Sigmoid colon (tissue), 3 donors: Measurements from ENCODE around the gene IGIP.

Experiments used
- POLR2A ChIP-seq, 2 donors: fragments of 450-650 bp; IDR thresholded peaks; one replicate each; pipeline ENCODE4 v1.6.1; 2016; ENCODE audit warnings: antibody characterized with exemption in 2 of 2, mild to moderate bottlenecking in 2 of 2, moderate library complexity in 2 of 2
- TF ChIP-seq, protein P1 (sequence below), 4 experiments: fragments of 450-650 bp in 3 of 4; fragments of 200-600 bp in 1 of 4; IDR thresholded peaks; one replicate each; pipeline ENCODE4 v1.5.1; 2016 to 2019; ENCODE audit warnings: antibody characterized with exemption in 4 of 4, mild to moderate bottlenecking in 3 of 4, moderate library complexity in 2 of 4

DNA sequence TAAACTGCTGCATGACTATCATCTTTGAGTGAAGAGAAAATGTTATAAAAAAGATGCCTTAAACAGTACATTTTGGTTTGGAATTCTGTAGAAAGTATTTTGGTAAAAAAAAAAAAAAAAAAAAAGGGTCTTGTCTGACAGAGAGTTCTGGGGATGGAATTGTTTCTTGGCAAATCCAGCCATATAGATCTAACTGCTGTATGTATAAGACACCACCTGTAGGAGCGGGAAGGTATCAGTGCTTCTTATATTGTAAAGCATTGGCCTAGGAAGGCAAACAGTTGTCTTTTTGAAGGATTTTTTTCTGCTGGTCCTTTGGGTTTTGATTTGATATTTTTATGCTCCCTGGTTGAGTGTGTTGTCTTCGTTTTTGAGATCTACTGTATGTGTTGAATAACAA, 9.0 kb upstream of the IGIP start:
- TF ChIP-seq, protein P1, sequence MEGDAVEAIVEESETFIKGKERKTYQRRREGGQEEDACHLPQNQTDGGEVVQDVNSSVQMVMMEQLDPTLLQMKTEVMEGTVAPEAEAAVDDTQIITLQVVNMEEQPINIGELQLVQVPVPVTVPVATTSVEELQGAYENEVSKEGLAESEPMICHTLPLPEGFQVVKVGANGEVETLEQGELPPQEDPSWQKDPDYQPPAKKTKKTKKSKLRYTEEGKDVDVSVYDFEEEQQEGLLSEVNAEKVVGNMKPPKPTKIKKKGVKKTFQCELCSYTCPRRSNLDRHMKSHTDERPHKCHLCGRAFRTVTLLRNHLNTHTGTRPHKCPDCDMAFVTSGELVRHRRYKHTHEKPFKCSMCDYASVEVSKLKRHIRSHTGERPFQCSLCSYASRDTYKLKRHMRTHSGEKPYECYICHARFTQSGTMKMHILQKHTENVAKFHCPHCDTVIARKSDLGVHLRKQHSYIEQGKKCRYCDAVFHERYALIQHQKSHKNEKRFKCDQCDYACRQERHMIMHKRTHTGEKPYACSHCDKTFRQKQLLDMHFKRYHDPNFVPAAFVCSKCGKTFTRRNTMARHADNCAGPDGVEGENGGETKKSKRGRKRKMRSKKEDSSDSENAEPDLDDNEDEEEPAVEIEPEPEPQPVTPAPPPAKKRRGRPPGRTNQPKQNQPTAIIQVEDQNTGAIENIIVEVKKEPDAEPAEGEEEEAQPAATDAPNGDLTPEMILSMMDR (IDR thresholded peaks at IDR 0.05), result no peak
- TF ChIP-seq POLR2A (IDR thresholded peaks at IDR 0.05), result no peak
